Right lobe of liver (tissue), 6 donors: Measurements from ENCODE around the gene ASB15. TPM values are rescaled to one million over a fixed set of nuclear protein-coding genes. Genes with fewer than 3 reads are reported as not detected.
A peak's percentile ranks its signal among the peaks of the same experiment; 100 is the strongest.

Experiments used
- ATAC-seq, 4 donors: fragments of 200-7000 bp; cut with Tn5 transposase; one replicate each; pipeline ENCODE4 v1.9.1; 2020; ENCODE audit warnings: mild to moderate bottlenecking in 4 of 4, moderate library complexity in 4 of 4
- DNase-seq, 3 donors: peaks; one replicate each; pipeline ENCODE4 v3.0.0-alpha.2; 2020
- H3K27ac ChIP-seq, 3 donors: fragments of 200-600 bp; one replicate each; pipeline ENCODE4 v1.8.0; 2022
- H3K27me3 ChIP-seq, 2 donors: fragments of 200-600 bp; one replicate each; pipeline ENCODE4 v1.8.0; 2022
- H3K36me3 ChIP-seq, 4 donors: fragments of 200-600 bp; sonication (generic) in 1 of 4; one replicate each; pipeline versions ENCODE4 v1.5.1 to v1.8.0; 2017 to 2022; ENCODE audit warnings: control low read depth in 1 of 4
- H3K4me1 ChIP-seq, 4 donors: fragments of 200-600 bp; sonication (generic) in 1 of 4; one replicate each; pipeline versions ENCODE4 v1.5.1 to v1.8.0; 2017 to 2022; ENCODE audit warnings: control low read depth in 1 of 4
- H3K4me3 ChIP-seq, 3 donors: fragments of 200-600 bp; one replicate each; pipeline ENCODE4 v1.8.0; 2022
- H3K9me3 ChIP-seq, 4 donors: fragments of 200-600 bp; sonication (generic) in 1 of 4; one replicate each; pipeline versions ENCODE4 v1.5.1 to v1.8.0; 2017 to 2022; ENCODE audit warnings: control low read depth in 1 of 4
- POLR2A ChIP-seq: fragments of 450-650 bp; IDR thresholded peaks from one replicate; pipeline ENCODE4 v1.6.1; 2017; ENCODE audit warnings: antibody characterized with exemption, mild to moderate bottlenecking
- WGBS: methylation state at CpG from one replicate; pipeline ENCODE4 v1.1.6; 2018; ENCODE audit warnings: low coverage, low lambda C conversion rate; ENCODE audit not compliant: insufficient coverage; ENCODE audit errors: missing lambda C conversion rate; 5-methylcytosine and 5-hydroxymethylcytosine counted together
- intact Hi-C, 2 donors: fragments of 100-400 bp; cut with DNase I; formaldehyde crosslinking; loops; one replicate each; pipeline versions ENCODE4 v1.11.2 to v1.14.1; 2022
- total RNA-seq, 6 experiments: library from RNA; depleted of rRNA in 2 of 6; stranded (reverse); fragments of >200 nt in 2 of 6; fragmentation: NEBNext Ultra II Directional in 3 of 6; extraction: Animal tissue kit (Norgen Biotek cat#: 25700) in 3 of 6; gene quantifications; one replicate each; pipeline versions ENCODE4 v1.1.0 to v1.2.4, GENCODE V29; 2016 to 2023
- TF ChIP-seq, protein P1 (sequence below), 4 donors: fragments of 200-600 bp in 3 of 4; fragments of 450-650 bp in 1 of 4; IDR thresholded peaks; one replicate each; pipeline versions ENCODE4 v1.5.1 to v1.8.0; 2016 to 2022; ENCODE audit warnings: antibody characterized with exemption in 4 of 4, mild to moderate bottlenecking in 2 of 4
- donor health status: DM: no; HTN: yes; CAD: no.
- donor health status: DM: no; HTN: no; CAD: no.
- donor health status: DM: no; HTN: no; CAD: no.
- donor health status: DM: no; HTN: yes; CAD: no.
- donor health status: DM: no; HTN: yes; CAD: no.

The ASB15 gene
- total RNA-seq, 6 experiments from 2014 or later: not detected

DNA sequence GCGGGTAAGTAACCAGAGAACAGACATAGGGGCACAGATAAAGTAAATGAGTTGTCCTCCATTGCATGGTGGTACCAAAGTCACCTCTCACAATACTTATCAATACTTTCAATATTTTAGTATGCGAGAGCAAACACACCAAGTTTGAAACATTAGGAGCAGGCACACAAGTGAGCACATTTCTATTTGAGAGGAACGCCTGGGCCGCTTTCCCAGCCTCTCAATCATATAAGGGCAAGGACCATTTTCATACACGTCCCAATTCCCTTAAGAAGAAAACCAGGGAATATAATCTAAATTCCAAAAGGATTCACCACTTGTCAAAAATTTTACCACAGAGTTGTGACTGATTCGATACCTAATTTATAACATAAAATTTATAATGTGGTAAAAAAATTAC is 61.6 kb downstream of the ASB15 start:
- intact Hi-C loops: no loop called here
- TF ChIP-seq, protein P1, sequence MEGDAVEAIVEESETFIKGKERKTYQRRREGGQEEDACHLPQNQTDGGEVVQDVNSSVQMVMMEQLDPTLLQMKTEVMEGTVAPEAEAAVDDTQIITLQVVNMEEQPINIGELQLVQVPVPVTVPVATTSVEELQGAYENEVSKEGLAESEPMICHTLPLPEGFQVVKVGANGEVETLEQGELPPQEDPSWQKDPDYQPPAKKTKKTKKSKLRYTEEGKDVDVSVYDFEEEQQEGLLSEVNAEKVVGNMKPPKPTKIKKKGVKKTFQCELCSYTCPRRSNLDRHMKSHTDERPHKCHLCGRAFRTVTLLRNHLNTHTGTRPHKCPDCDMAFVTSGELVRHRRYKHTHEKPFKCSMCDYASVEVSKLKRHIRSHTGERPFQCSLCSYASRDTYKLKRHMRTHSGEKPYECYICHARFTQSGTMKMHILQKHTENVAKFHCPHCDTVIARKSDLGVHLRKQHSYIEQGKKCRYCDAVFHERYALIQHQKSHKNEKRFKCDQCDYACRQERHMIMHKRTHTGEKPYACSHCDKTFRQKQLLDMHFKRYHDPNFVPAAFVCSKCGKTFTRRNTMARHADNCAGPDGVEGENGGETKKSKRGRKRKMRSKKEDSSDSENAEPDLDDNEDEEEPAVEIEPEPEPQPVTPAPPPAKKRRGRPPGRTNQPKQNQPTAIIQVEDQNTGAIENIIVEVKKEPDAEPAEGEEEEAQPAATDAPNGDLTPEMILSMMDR (IDR thresholded peaks at IDR 0.05): no peak
- TF ChIP-seq POLR2A: no peak
- ATAC-seq (no peak), DNase-seq (no peak)
- peaks cover 0 to 34% (median 7%) of the 10 kb centered on the region in 4 donors for H3K4me1 ChIP-seq
- 100% methylated on average over 6 of the region's 6 CpGs for WGBS
- no peaks in the 10 kb centered on the region for H3K36me3 ChIP-seq
- H3K4me3 ChIP-seq: no peak overlapping the region
- no peaks in the 10 kb centered on the region for H3K9me3 ChIP-seq
- no peak overlapping the region for H3K27ac ChIP-seq
- H3K27me3 ChIP-seq: no peaks in the 10 kb centered on the region

DNA sequence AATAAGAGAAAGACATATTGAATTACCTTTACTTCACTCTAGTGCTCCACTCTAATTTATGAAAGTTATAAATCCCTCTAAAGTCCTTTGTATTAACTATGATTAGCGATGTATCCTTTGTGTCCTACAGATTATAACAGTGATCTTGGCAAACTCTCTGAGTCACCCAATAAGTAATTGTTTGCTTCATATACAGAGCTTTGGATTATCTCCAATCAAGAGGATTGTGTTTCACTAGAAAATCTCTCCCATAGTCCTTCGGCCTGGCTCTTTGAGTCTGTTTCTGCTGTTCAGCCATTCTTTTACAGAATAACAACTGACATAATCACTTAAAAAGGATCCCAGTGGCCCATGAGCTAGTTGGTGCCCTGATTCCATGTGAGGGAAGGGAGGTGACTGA is 63.5 kb downstream of the ASB15 start:
- no peak for DNase-seq
- Histone ChIP-seq H3K36me3 (no peaks in the 10 kb centered on the region), H3K27ac (peak overlapping the region in 1 of 3 donors; percentile 47), H3K9me3 (no peaks in the 10 kb centered on the region), H3K4me1 (peaks cover 0 to 41% (median 12%) of the 10 kb centered on the region in 4 donors), H3K4me3 (no peak overlapping the region), H3K27me3 (no peaks in the 10 kb centered on the region)
- WGBS: 75% methylated on average over 2 of the region's 2 CpGs
- intact Hi-C loops: no loop called here
- no peak for ATAC-seq
- TF ChIP-seq, protein P1 (IDR thresholded peaks at IDR 0.05): no peak
- TF ChIP-seq POLR2A: no peak

- Histone ChIP-seq H3K27me3 (no peaks in the 10 kb centered on the region), H3K9me3 (no peaks in the 10 kb centered on the region), H3K36me3 (no peaks in the 10 kb centered on the region), H3K4me3 (no peak overlapping the region), H3K4me1 (peaks cover 0 to 36% (median 10%) of the 10 kb centered on the region in 4 donors), H3K27ac (peak overlapping the region in 1 of 3 donors; percentile 47)
- WGBS: 18% methylated on average over 1 of the region's 1 CpG
- peak; percentile 53 to 75 (median 72) for ATAC-seq
- intact Hi-C loops: no loop called here
- no peak for TF ChIP-seq POLR2A
- TF ChIP-seq, protein P1 (IDR thresholded peaks at IDR 0.05): no peak
- DNase-seq: peak in 2 of 3 donors; percentile 51 to 59
These were observed 64.3 kb downstream of the ASB15 start for GRCh38 chr7:123665896-123666295.

DNA sequence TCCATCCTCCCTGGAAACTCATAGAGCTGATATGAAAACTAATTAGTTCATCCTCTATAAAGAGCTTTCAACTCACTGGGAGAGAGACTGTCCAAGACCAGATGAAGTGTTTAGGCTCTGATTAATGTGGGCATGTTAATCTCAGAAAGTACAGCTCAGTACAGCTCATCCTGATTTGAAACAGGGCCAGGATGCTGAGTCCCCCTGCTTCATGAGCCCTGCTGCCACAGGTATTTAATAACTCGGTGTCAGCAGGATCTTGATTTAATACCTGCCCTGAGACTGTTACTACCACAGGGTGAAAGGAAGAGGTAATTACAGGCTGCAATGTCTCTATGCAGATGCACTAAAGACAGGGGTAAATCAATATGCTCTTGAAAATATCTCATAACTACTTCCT is 64.9 kb downstream of the ASB15 start:
- WGBS: 60% methylated on average over 1 of the region's 1 CpG
- no peaks in the 10 kb centered on the region for H3K27me3 ChIP-seq
- H3K36me3 ChIP-seq: no peaks in the 10 kb centered on the region
- ATAC-seq (no peak), DNase-seq (no peak)
- H3K4me3 ChIP-seq: no peak overlapping the region
- intact Hi-C loops: no loop called here
- H3K9me3 ChIP-seq: no peaks in the 10 kb centered on the region
- no peak overlapping the region for H3K27ac ChIP-seq
- TF ChIP-seq POLR2A: no peak
- TF ChIP-seq, protein P1 (IDR thresholded peaks at IDR 0.05): no peak
- peaks cover 0 to 33% (median 8%) of the 10 kb centered on the region in 4 donors for H3K4me1 ChIP-seq

- Histone ChIP-seq H3K9me3 (no peaks in the 10 kb centered on the region), H3K27me3 (no peaks in the 10 kb centered on the region), H3K36me3 (no peaks in the 10 kb centered on the region), H3K27ac (peak overlapping the region in 1 of 3 donors; percentile 48), H3K4me1 (peaks cover 0 to 37% (median 9%) of the 10 kb centered on the region in 4 donors), H3K4me3 (no peak overlapping the region)
- WGBS: 36% methylated on average over 7 of the region's 7 CpGs
- intact Hi-C loops: no loop called here
- TF ChIP-seq, protein P1 (IDR thresholded peaks at IDR 0.05): no peak
- TF ChIP-seq POLR2A: no peak
- ATAC-seq (peak; percentile 91 to 96 (median 92)), DNase-seq (peak; percentile 29 to 79 (median 54))
These were observed 67.9 kb downstream of the ASB15 start for GRCh38 chr7:123669485-123669884.
